OCI-LY7 (cell line): ENCODE results near the gene RAC2. TPM values are rescaled to one million over a fixed set of nuclear protein-coding genes. Genes with fewer than 3 reads are reported as not detected.

Experiments used
- BruUV-seq: library from RNA; stranded (reverse); fragments of 400-500 nt; replicated peaks from 2 replicates; lab custom pipeline; 2021; lab: Mats Ljungman, UMichigan
- CTCF ChIA-PET: fragments of 300-600 bp; sonication (Branson Sonifier 250); formaldehyde crosslinking; loops from one replicate; lab custom pipeline; 2022; ENCODE audit warnings: antibody characterized with exemption; ENCODE audit not compliant: unreplicated experiment; lab: Charles Lee
- POLR2A ChIA-PET: fragments of 300-600 bp; sonication (Branson Sonifier 250); formaldehyde crosslinking; loops from one replicate; lab custom pipeline; 2022; ENCODE audit warnings: antibody characterized with exemption; lab: Charles Lee
- DNase-seq: peaks from one replicate; pipeline ENCODE4 v3.0.0-alpha.2; 2015; ENCODE audit warnings: low spot score
- H2AFZ ChIP-seq: fragments of 200-600 bp; sonication (generic), shearing (Covaris generic); 2 replicates; pipeline ENCODE4 v1.6.1; 2014; ENCODE audit warnings: mild to moderate bottlenecking, antibody characterized with exemption, low read length, moderate library complexity
- H3K27ac ChIP-seq: fragments of 200-600 bp; sonication (generic); 2 replicates; pipeline ENCODE4 v1.5.1; 2014; ENCODE audit warnings: mixed run types, low read depth, mild to moderate bottlenecking, moderate library complexity, low read length, inconsistent platforms; ENCODE audit not compliant: poor library complexity, severe bottlenecking
- H3K36me3 ChIP-seq: fragments of 200-600 bp; sonication (generic); 2 replicates; pipeline ENCODE4 v1.6.1; 2014; ENCODE audit warnings: mild to moderate bottlenecking, antibody characterized with exemption, low read length, moderate library complexity, mixed read lengths; ENCODE audit not compliant: insufficient read depth
- H3K4me1 ChIP-seq: fragments of 200-600 bp; sonication (generic); 2 replicates; pipeline ENCODE4 v1.5.1; 2014; ENCODE audit warnings: mild to moderate bottlenecking, low read length; ENCODE audit not compliant: insufficient read depth, poor library complexity, severe bottlenecking
- H3K4me2 ChIP-seq: fragments of 200-600 bp; sonication (generic); 2 replicates; pipeline ENCODE4 v1.6.1; 2014; ENCODE audit warnings: mild to moderate bottlenecking, low read length
- H3K4me3 ChIP-seq: fragments of 200-600 bp; sonication (generic); 2 replicates; pipeline ENCODE4 v1.5.1; 2014; ENCODE audit warnings: mild to moderate bottlenecking, low read depth, low read length; ENCODE audit not compliant: poor library complexity, severe bottlenecking
- H3K79me2 ChIP-seq: fragments of 200-600 bp; sonication (generic); 2 replicates; pipeline ENCODE4 v1.6.1; 2016; ENCODE audit warnings: low read depth, mild to moderate bottlenecking, low read length, moderate library complexity, mixed read lengths; ENCODE audit not compliant: insufficient read depth
- H3K9me2 ChIP-seq: fragments of 200-600 bp; sonication (generic); 2 replicates; pipeline ENCODE4 v1.6.1; 2016; ENCODE audit warnings: mild to moderate bottlenecking, low read length, mixed read lengths; ENCODE audit not compliant: insufficient read depth
- H3K9me3 ChIP-seq: fragments of 200-600 bp; sonication (generic); 2 replicates; pipeline ENCODE4 v1.6.1; 2014; ENCODE audit warnings: mild to moderate bottlenecking, mixed run types, low read length, mixed read lengths
- H4K20me1 ChIP-seq: fragments of 200-600 bp; sonication (generic); 2 replicates; pipeline ENCODE4 v1.6.1; 2014; ENCODE audit warnings: mild to moderate bottlenecking, antibody characterized with exemption, low read length, moderate library complexity, mixed read lengths; ENCODE audit not compliant: insufficient read depth
- EZH2phosphoT487 ChIP-seq: fragments of 200-600 bp; sonication (generic); IDR thresholded peaks from 2 replicates; pipeline ENCODE4 v1.6.1; 2018; ENCODE audit warnings: low read depth, borderline replicate concordance, mild to moderate bottlenecking, mixed run types, antibody characterized with exemption, low read length, moderate library complexity, mixed read lengths
- intact Hi-C: fragments of 100-400 bp; cut with micrococcal nuclease; formaldehyde crosslinking; loops from one replicate; pipeline ENCODE4 v1.10.0; 2022; ENCODE audit not compliant: unreplicated experiment
- total RNA-seq, 2 experiments: library from RNA; depleted of rRNA in 1 of 2; stranded (reverse); fragments of >200 nt in 1 of 2; shearing (Covaris generic) in 1 of 2; gene quantifications; 2 replicates each; pipeline ENCODE4 v1.2.3, GENCODE V29; 2014 to 2022
- TF ChIP-seq, protein P1 (sequence below): fragments of 200-600 bp; sonication (generic); conservative IDR thresholded peaks from 2 replicates; pipeline ENCODE4 v1.5.1; 2014; ENCODE audit warnings: mild to moderate bottlenecking, antibody characterized with exemption, low read length, moderate library complexity, mixed read lengths

Gene RAC2
- total RNA-seq, 2 experiments from 2014 or later: 142 to 321 TPM

DNA sequence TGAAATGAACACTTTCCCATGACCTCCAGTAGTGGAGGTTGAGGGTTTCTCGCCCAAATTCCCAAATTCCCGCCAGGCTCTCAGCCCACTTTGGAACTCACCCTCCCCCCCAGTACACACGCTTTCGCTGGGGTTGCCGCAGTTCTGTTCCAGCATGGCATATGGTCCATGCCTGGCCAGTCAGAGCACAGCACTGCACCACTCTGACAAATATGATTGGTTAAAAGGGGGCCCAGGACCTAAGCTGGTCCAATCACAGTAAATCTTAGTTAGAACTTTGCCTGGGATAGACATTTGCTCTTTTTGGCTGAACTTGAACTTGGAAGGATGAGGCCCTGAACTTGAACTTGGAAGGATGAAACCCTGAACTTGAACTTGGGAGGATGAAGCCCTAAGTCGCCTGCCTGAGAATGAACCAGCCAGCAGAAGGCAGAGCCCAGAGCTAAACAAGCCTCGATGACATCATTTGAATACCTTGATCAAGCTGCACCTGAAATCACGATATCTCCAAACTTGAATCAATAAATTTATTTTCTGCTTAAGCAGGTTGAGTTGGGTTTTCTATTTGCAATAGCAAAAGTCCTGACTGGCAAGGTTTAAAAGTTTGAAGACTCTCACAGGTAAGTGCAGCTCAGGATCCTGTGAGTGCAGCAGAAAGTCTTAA lies 19.2 kb downstream of the RAC2 start:
- Histone ChIP-seq H3K79me2 (no peaks in the 10 kb centered on the region; the same call in 1 of the 2 replicates), H3K4me3 (no peak overlapping the region), H3K27ac (peak overlapping the region; percentile 39), H3K4me2 (no peak overlapping the region), H3K9me2 (no peaks in the 10 kb centered on the region), H4K20me1 (no peaks in the 10 kb centered on the region), H3K9me3 (0 out of 2 replicates have a peak, but pooled peaks cover 4% of the 10 kb centered on the region), H2AFZ (no peak overlapping the region), H3K36me3 (peaks cover 80% of the 10 kb centered on the region), H3K4me1 (peaks cover 66% of the 10 kb centered on the region)
- no peak for DNase-seq
- CTCF ChIA-PET: interaction anchor here (1.4 kb wide), 1 partner anchor 25 kb away, joined by 4 read pairs; no protein-coding TSS in a partner anchor
- TF ChIP-seq, protein P1, sequence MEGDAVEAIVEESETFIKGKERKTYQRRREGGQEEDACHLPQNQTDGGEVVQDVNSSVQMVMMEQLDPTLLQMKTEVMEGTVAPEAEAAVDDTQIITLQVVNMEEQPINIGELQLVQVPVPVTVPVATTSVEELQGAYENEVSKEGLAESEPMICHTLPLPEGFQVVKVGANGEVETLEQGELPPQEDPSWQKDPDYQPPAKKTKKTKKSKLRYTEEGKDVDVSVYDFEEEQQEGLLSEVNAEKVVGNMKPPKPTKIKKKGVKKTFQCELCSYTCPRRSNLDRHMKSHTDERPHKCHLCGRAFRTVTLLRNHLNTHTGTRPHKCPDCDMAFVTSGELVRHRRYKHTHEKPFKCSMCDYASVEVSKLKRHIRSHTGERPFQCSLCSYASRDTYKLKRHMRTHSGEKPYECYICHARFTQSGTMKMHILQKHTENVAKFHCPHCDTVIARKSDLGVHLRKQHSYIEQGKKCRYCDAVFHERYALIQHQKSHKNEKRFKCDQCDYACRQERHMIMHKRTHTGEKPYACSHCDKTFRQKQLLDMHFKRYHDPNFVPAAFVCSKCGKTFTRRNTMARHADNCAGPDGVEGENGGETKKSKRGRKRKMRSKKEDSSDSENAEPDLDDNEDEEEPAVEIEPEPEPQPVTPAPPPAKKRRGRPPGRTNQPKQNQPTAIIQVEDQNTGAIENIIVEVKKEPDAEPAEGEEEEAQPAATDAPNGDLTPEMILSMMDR: no peak
- no peak for TF ChIP-seq EZH2phosphoT487
- no TSS peak for BruUV-seq
- intact Hi-C loops: no loop called here
- POLR2A ChIA-PET: no interaction called here

DNA sequence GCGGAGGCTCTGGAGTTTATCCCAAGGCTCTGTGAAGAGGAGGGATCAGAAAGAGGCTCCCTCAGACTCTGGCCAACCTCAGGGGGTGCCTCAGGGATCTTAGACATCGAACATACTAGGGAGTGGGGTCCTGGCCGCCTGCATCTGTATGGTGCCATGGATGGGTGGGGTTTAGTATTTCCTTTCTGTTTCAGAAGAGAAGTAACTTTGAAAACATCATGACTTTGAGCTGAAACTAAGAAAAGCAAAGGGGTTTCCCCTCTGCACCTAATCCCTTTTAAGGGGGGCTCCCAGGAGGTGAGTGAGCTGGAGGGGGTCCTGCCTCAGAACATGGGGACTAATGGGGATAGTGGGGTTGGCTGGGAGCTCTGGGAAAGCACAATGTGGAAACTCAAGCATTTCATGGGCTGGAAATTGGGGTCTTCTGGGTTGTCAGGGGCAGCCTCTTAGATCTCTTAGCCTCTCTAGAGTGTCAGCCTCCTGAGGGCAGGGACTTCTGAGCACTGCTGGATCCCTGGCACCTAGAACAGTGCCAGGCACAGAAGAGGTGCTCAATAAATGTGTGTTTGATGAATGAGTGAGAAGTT lies 20.0 kb downstream of the RAC2 start:
- DNase-seq: no peak
- TF ChIP-seq EZH2phosphoT487: no peak
- TF ChIP-seq, protein P1: no peak
- H3K27ac ChIP-seq: peak overlapping the region; percentile 32
- POLR2A ChIA-PET: interaction anchor here (0.6 to 0.7 kb wide), 2 partner anchors 18 to 696 kb away, joined by 3 read pairs; no protein-coding TSS in a partner anchor
- peaks cover 71% of the 10 kb centered on the region for H3K36me3 ChIP-seq
- H3K9me3 ChIP-seq: 0 out of 2 replicates have a peak, but pooled peaks cover 4% of the 10 kb centered on the region
- no peaks in the 10 kb centered on the region for H4K20me1 ChIP-seq
- H3K4me1 ChIP-seq: peaks cover 66% of the 10 kb centered on the region
- intact Hi-C loops: no loop called here
- no peak overlapping the region for H3K4me3 ChIP-seq
- H3K4me2 ChIP-seq: no peak overlapping the region
- H3K9me2 ChIP-seq: no peaks in the 10 kb centered on the region
- BruUV-seq: no TSS peak
- no peaks in the 10 kb centered on the region; the same call in 1 of the 2 replicates for H3K79me2 ChIP-seq
- H2AFZ ChIP-seq: no peak overlapping the region
- CTCF ChIA-PET: interaction anchor here (1.4 kb wide), 1 partner anchor 25 kb away, joined by 4 read pairs; no protein-coding TSS in a partner anchor
